HG03439 (cell line): Measurements from ENCODE around the gene LRRC73.
"Not testable (repeated sequence)": the region's sequence is repeated elsewhere in the genome, so short reads cannot be mapped to it uniquely, and the experiment has no call there.

Experiments used
- ATAC-seq: cut with Tn5 transposase; IDR thresholded peaks from one replicate; pipeline ENCODE4 v1.9.1; 2021; ENCODE audit warnings: mild to moderate bottlenecking, moderate library complexity; ENCODE audit not compliant: unreplicated experiment

LRRC73 gene

GRCh38 chr6:43509984-43510826 is at the start of gene LRRC73:
Gene LRRC73 (minus strand): TSS chr6:43510346. CDS start chr6:43509785, 561 bp downstream.
- peak; percentile 58 for ATAC-seq

- no peak for ATAC-seq
Measured at GRCh38 chr6:43559328-43559727, 49.2 kb upstream of the LRRC73 start.

GRCh38 chr6:43557620-43558019 is 47.5 kb upstream of the LRRC73 start:
- ATAC-seq = not testable (repeated sequence)

- ATAC-seq = no peak
Measured at GRCh38 chr6:43547222-43547621, 37.1 kb upstream of the LRRC73 start.

- no peak for ATAC-seq
Measured at GRCh38 chr6:43544461-43544860, 34.3 kb upstream of the LRRC73 start.

- ATAC-seq = no peak
Measured at GRCh38 chr6:43541774-43542471, 31.8 kb upstream of the LRRC73 start.

- no peak for ATAC-seq
Measured at GRCh38 chr6:43540507-43540906, 30.4 kb upstream of the LRRC73 start.

GRCh38 chr6:43539409-43539808 is 29.3 kb upstream of the LRRC73 start:
- ATAC-seq = not testable (repeated sequence)

GRCh38 chr6:43538986-43539385 is 28.8 kb upstream of the LRRC73 start:
- ATAC-seq = not testable (repeated sequence)

GRCh38 chr6:43532201-43532600 is 22.1 kb upstream of the LRRC73 start:
- no peak for ATAC-seq

GRCh38 chr6:43524483-43524961 is 14.4 kb upstream of the LRRC73 start:
- ATAC-seq = no peak

GRCh38 chr6:43523284-43523683 is 13.1 kb upstream of the LRRC73 start:
- no peak for ATAC-seq

GRCh38 chr6:43522547-43523261 is 12.6 kb upstream of the LRRC73 start:
- ATAC-seq = no peak

- no peak for ATAC-seq
Measured at GRCh38 chr6:43521836-43522235, 11.7 kb upstream of the LRRC73 start.

- no peak for ATAC-seq
Measured at GRCh38 chr6:43520097-43520496, 10.0 kb upstream of the LRRC73 start.

- no peak for ATAC-seq
Measured at GRCh38 chr6:43517505-43518357, 7.6 kb upstream of the LRRC73 start.

- ATAC-seq = peak; percentile 87
Measured at GRCh38 chr6:43516697-43517504, 6.8 kb upstream of the LRRC73 start, which contains the start of the genes POLR1C and YIPF3. Gene POLR1C (plus strand): TSS chr6:43517089. CDS start chr6:43517110, 21 bp downstream. Gene YIPF3 (minus strand): TSS chr6:43516926. CDS start chr6:43516807, 119 bp downstream.

GRCh38 chr6:43516367-43516696 is 6.2 kb upstream of the LRRC73 start:
- no peak for ATAC-seq

- ATAC-seq = no peak
Measured at GRCh38 chr6:43515808-43516207, 5.7 kb upstream of the LRRC73 start.
